ENCODE results near the gene RAB24.
A peak's percentile ranks its signal among the peaks of the same experiment; 100 is the strongest.

RAB24 gene

GRCh38 chr5:177299697-177300096, 3.8 kb downstream of the RAB24 start:
- no peaks in the 10 kb centered on the region for H3K27me3 ChIP-seq (ENCODE audit: low read length)
- H3K9me3 ChIP-seq (ENCODE audit: insufficient read depth, low read length) = no peaks in the 10 kb centered on the region
- no peak overlapping the region for H3K4me3 ChIP-seq (ENCODE audit: insufficient read depth, low read length, poor library complexity, severe bottlenecking)
- no peaks in the 10 kb centered on the region for H3K9me2 ChIP-seq (replicated peaks; ENCODE audit: insufficient read depth, low read length)
- no peaks in the 10 kb centered on the region for H3K36me3 ChIP-seq (ENCODE audit: low read length)
- H3K9ac ChIP-seq (ENCODE audit: low read length) = no peak overlapping the region
- H2AFZ ChIP-seq (ENCODE audit: low read depth, low read length, severe bottlenecking) = no peak overlapping the region
- H3K4me2 ChIP-seq (ENCODE audit: low read depth, low read length, poor library complexity, severe bottlenecking) = no peak overlapping the region
- no peaks in the 10 kb centered on the region for H4K20me1 ChIP-seq (ENCODE audit: low read depth, low read length)
- peak overlapping the region; percentile 75; the same call in 1 of the 2 replicates for H3K27ac ChIP-seq (ENCODE audit: low read depth, low read length)
- peaks cover 9% of the 10 kb centered on the region for H3K79me2 ChIP-seq (ENCODE audit: insufficient read depth, low read length)
- no peak for TF ChIP-seq EZH2phosphoT487 (conservative IDR thresholded peaks at IDR 0.05; ENCODE audit: low read length)
- TF ChIP-seq, protein P1, sequence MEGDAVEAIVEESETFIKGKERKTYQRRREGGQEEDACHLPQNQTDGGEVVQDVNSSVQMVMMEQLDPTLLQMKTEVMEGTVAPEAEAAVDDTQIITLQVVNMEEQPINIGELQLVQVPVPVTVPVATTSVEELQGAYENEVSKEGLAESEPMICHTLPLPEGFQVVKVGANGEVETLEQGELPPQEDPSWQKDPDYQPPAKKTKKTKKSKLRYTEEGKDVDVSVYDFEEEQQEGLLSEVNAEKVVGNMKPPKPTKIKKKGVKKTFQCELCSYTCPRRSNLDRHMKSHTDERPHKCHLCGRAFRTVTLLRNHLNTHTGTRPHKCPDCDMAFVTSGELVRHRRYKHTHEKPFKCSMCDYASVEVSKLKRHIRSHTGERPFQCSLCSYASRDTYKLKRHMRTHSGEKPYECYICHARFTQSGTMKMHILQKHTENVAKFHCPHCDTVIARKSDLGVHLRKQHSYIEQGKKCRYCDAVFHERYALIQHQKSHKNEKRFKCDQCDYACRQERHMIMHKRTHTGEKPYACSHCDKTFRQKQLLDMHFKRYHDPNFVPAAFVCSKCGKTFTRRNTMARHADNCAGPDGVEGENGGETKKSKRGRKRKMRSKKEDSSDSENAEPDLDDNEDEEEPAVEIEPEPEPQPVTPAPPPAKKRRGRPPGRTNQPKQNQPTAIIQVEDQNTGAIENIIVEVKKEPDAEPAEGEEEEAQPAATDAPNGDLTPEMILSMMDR (IDR thresholded peaks at IDR 0.05; ENCODE audit: insufficient read depth, low read length, poor library complexity, severe bottlenecking) = no peak
- peaks cover 57% of the 10 kb centered on the region for H3F3A ChIP-seq (ENCODE audit: insufficient read depth)

DNA sequence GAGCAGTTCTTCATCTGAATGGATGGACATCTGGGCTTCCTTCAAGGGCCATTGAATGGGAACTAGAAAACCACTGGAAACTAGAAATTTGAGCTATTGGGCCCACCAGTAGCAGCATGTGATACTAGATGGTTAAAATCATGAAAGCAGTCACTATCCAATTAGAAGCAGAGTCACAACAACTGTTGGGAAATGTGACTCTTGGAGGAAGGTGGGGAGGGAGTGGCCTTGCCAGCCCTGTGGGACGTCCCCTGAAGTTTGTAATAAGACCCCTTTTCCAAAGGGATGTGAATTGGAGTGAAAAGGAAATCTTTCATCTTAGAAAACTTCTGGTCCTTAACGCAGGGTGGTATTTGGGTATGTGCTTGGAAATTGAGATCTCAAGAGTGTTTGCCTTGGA, 5.6 kb downstream of the RAB24 start:
- H4K20me1 ChIP-seq (ENCODE audit: low read depth, low read length) = no peaks in the 10 kb centered on the region

GRCh38 chr5:177296581-177296980, 6.9 kb downstream of the RAB24 start:
- Histone ChIP-seq H3F3A (ENCODE audit: insufficient read depth) (peaks cover 44% of the 10 kb centered on the region), H3K27ac (ENCODE audit: low read depth, low read length) (no peak overlapping the region), H3K9me3 (ENCODE audit: insufficient read depth, low read length) (no peaks in the 10 kb centered on the region), H3K79me2 (ENCODE audit: insufficient read depth, low read length) (no peaks in the 10 kb centered on the region), H3K9me2 (replicated peaks; ENCODE audit: insufficient read depth, low read length) (no peaks in the 10 kb centered on the region), H3K4me2 (ENCODE audit: low read depth, low read length, poor library complexity, severe bottlenecking) (no peak overlapping the region), H3K27me3 (ENCODE audit: low read length) (no peaks in the 10 kb centered on the region), H3K9ac (ENCODE audit: low read length) (no peak overlapping the region), H3K36me3 (ENCODE audit: low read length) (peaks cover 20% of the 10 kb centered on the region; the same call in 1 of the 2 replicates), H4K20me1 (ENCODE audit: low read depth, low read length) (no peaks in the 10 kb centered on the region), H2AFZ (ENCODE audit: low read depth, low read length, severe bottlenecking) (no peak overlapping the region), H3K4me3 (ENCODE audit: insufficient read depth, low read length, poor library complexity, severe bottlenecking) (no peak overlapping the region)
- TF ChIP-seq, protein P1 (IDR thresholded peaks at IDR 0.05; ENCODE audit: insufficient read depth, low read length, poor library complexity, severe bottlenecking) = no peak
- no peak for TF ChIP-seq EZH2phosphoT487 (conservative IDR thresholded peaks at IDR 0.05; ENCODE audit: low read length)

More for the DNA sequence above, 5.6 kb downstream of the RAB24 start:
- H3K9ac ChIP-seq (ENCODE audit: low read length) = no peak overlapping the region
- H3K4me3 ChIP-seq (ENCODE audit: insufficient read depth, low read length, poor library complexity, severe bottlenecking) = no peak overlapping the region
- no peaks in the 10 kb centered on the region for H3K9me3 ChIP-seq (ENCODE audit: insufficient read depth, low read length)
- H3K9me2 ChIP-seq (replicated peaks; ENCODE audit: insufficient read depth, low read length) = no peaks in the 10 kb centered on the region
- H3F3A ChIP-seq (ENCODE audit: insufficient read depth) = peaks cover 56% of the 10 kb centered on the region
- H3K79me2 ChIP-seq (ENCODE audit: insufficient read depth, low read length) = no peaks in the 10 kb centered on the region
- H3K4me2 ChIP-seq (ENCODE audit: low read depth, low read length, poor library complexity, severe bottlenecking) = no peak overlapping the region
- H3K27ac ChIP-seq (ENCODE audit: low read depth, low read length) = no peak overlapping the region
- H3K36me3 ChIP-seq (ENCODE audit: low read length) = peaks cover 8% of the 10 kb centered on the region; the same call in 1 of the 2 replicates
- no peak for TF ChIP-seq EZH2phosphoT487 (conservative IDR thresholded peaks at IDR 0.05; ENCODE audit: low read length)
- TF ChIP-seq, protein P1 (IDR thresholded peaks at IDR 0.05; ENCODE audit: insufficient read depth, low read length, poor library complexity, severe bottlenecking) = no peak
- no peak overlapping the region for H2AFZ ChIP-seq (ENCODE audit: low read depth, low read length, severe bottlenecking)
- no peaks in the 10 kb centered on the region for H3K27me3 ChIP-seq (ENCODE audit: low read length)

Measured in SU-DHL-6 (cell line).